OCI-LY7 (cell line): ENCODE measurements around the gene BIRC2.

Experiments
- CTCF ChIP-seq: fragments of 200-600 bp; sonication (generic); conservative IDR thresholded peaks from 2 replicates; pipeline ENCODE4 v1.5.1; 2014; ENCODE audit warnings: mild to moderate bottlenecking, antibody characterized with exemption, low read length, moderate library complexity, mixed read lengths
- EZH2phosphoT487 ChIP-seq: fragments of 200-600 bp; sonication (generic); IDR thresholded peaks from 2 replicates; pipeline ENCODE4 v1.6.1; 2018; ENCODE audit warnings: low read depth, borderline replicate concordance, mild to moderate bottlenecking, mixed run types, antibody characterized with exemption, low read length, moderate library complexity, mixed read lengths

- TF ChIP-seq CTCF, result no peak
- no peak for TF ChIP-seq EZH2phosphoT487
Measured at GRCh38 chr11:102305352-102306047, 41.5 kb upstream of the BIRC2 start.
